Muscle of leg (tissue), 11 donors: ENCODE results near the gene SLC27A6. TPM values are rescaled to one million over a fixed set of nuclear protein-coding genes. Genes with fewer than 3 reads are reported as not detected.

Experiments used
- DNase-seq: peaks from one replicate; pipeline ENCODE4 v3.0.0; 2013
- H3K27ac ChIP-seq: one replicate; pipeline ENCODE4 v1.5.1; 2013; ENCODE audit warnings: mild to moderate bottlenecking, low read length, control low read depth
- H3K27me3 ChIP-seq: one replicate; pipeline ENCODE4 v1.6.1; 2013; ENCODE audit warnings: low read length; ENCODE audit not compliant: control insufficient read depth, insufficient read depth
- H3K36me3 ChIP-seq: one replicate; pipeline ENCODE4 v1.6.1; 2013; ENCODE audit warnings: low read length; ENCODE audit not compliant: control insufficient read depth, insufficient read depth
- H3K4me1 ChIP-seq: one replicate; pipeline ENCODE4 v1.6.1; 2013; ENCODE audit warnings: low read length; ENCODE audit not compliant: control insufficient read depth, insufficient read depth
- H3K4me3 ChIP-seq: one replicate; pipeline ENCODE4 v1.5.1; 2013; ENCODE audit warnings: low read length, control low read depth
- H3K9me3 ChIP-seq: replicated peaks from 2 replicates; pipeline ENCODE4 v1.6.1; 2013; ENCODE audit warnings: low read depth, low read length; ENCODE audit not compliant: control insufficient read depth
- WGBS: methylation state at CpG from one replicate; pipeline ENCODE4 v1.1.5; 2013; ENCODE audit warnings: missing lambda C conversion rate; ENCODE audit not compliant: insufficient coverage; 5-methylcytosine and 5-hydroxymethylcytosine counted together
- polyA plus RNA-seq, 8 donors: library from polyadenylated mRNA; unstranded; fragments of 120-200 nt; gene quantifications; one replicate each; pipeline versions ENCODE4 v1.2.1 to v1.2.3, GENCODE V29; 2013; ENCODE audit warnings: inconsistent platforms in 1 of 8, low replicate concordance in 1 of 8; ENCODE audit not compliant: insufficient read length in 8 of 8, insufficient read depth in 1 of 8
- total RNA-seq: library from RNA; stranded (reverse); fragments of 120-200 nt; gene quantifications from one replicate; pipeline ENCODE4 v1.2.4, GENCODE V29; 2013

The SLC27A6 gene
- total and polyA plus RNA-seq, 9 donors: 0.64 to 1.9 (median 1.00) TPM

DNA sequence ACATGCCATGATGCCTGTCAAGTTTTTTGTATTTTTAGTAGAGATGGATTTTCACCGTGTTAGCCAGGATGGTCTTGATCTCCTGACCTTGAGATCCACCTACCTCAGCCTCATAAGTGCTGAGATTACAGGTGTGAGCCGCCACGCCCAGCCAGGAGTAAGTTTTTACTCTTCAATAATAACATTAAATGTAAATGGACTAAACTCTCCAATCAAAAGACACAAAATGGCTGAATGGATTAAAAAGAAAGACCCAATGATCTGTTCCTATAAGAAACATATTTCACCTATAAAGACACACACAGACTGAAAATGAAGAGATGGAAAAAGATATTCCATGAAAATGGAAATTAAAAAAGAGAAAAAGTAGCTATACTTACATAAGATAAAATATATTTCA lies 92.0 kb downstream of the SLC27A6 start:
- Histone ChIP-seq H3K27me3 (no peaks in the 10 kb centered on the region), H3K27ac (no peak overlapping the region), H3K36me3 (no peaks in the 10 kb centered on the region), H3K4me3 (no peak overlapping the region), H3K4me1 (no peaks in the 10 kb centered on the region), H3K9me3 (no peaks in the 10 kb centered on the region)
- DNase-seq: no peak
- no CpG with 5 or more reads among the region's 3 CpGs for WGBS

DNA sequence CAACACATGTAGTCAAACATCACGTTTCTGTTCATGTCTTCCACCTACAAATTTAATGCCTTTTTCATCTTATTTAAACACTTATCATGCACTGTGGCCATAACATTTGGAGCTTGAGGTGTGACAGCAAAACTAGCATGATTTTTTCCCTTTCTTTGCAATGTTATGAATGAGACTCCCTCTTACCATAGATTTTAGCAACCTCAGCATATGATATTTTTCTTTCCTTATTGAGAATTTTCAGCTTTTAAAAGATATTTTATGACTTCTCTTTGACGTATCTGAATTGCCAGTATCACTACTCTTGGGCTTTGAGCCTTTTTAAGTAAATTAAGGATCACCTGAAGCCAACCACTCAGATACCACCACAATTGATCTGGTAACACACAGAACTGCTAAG lies 96.6 kb downstream of the SLC27A6 start:
- no peaks in the 10 kb centered on the region for H3K9me3 ChIP-seq
- 40% methylated on average over 1 of the region's 2 CpGs for WGBS

DNA sequence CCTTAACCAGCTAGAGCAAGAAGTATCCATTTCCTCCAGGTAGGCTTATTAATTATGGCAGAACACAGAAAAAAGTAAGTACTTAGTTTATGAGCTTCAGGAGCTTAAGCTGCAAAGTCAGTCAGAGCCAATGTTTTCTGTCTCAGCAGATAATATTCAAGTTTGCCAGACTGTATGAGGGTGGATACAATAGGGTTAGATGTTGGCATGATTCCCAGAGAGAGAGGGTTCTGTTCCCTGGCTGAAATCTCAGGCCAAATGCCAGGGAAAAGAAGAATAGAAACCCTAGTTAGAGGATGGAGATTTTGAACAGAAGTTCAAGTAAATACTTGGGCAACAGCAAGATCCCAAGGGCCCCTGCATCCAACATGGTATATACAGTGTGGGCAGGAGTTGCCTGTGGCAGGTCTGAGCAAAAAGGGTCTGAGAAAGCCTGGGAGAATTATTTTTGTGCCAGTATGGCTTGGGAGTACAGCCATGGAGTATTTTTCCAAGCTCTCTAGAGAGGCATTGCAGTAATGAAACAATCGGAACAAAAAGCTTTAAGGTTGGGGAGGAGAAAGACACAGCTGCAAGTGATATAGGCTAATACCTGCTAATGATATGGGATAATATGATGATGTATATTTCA lies 98.3 kb downstream of the SLC27A6 start:
- Histone ChIP-seq H3K9me3 (no peaks in the 10 kb centered on the region), H3K4me3 (no peak overlapping the region), H3K4me1 (peaks cover 6% of the 10 kb centered on the region), H3K27ac (no peak overlapping the region), H3K36me3 (no peaks in the 10 kb centered on the region), H3K27me3 (no peaks in the 10 kb centered on the region)
- DNase-seq: peak; percentile 70
- WGBS: 33% methylated on average over 1 of the region's 1 CpG

More for the DNA sequence above, 96.6 kb downstream of the SLC27A6 start:
- Histone ChIP-seq H3K27me3 (no peaks in the 10 kb centered on the region), H3K4me3 (no peak overlapping the region), H3K4me1 (peaks cover 6% of the 10 kb centered on the region), H3K27ac (no peak overlapping the region), H3K36me3 (no peaks in the 10 kb centered on the region)
- DNase-seq: no peak

DNA sequence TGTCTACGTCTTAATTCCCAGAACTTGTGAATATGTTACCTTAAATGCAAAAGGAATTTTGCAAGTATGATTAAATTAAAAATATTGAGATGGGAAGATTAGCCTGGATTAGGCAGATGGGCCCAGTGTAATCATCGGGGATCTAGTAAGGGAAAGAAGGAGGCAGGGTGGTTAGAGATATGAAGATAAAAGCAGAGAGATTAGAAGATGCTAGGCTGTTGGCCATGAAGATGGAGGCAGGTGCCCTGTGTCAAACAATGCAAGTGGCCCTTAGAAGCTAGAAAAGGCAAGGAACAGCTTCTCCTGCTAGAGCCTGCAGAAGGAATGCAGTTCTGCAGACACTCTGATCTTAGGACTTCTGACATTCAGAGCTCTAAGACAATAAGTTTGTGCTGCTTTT lies 100.4 kb downstream of the SLC27A6 start:
- 94% methylated on average over 2 of the region's 2 CpGs for WGBS
- H3K27me3 ChIP-seq: no peaks in the 10 kb centered on the region

DNA sequence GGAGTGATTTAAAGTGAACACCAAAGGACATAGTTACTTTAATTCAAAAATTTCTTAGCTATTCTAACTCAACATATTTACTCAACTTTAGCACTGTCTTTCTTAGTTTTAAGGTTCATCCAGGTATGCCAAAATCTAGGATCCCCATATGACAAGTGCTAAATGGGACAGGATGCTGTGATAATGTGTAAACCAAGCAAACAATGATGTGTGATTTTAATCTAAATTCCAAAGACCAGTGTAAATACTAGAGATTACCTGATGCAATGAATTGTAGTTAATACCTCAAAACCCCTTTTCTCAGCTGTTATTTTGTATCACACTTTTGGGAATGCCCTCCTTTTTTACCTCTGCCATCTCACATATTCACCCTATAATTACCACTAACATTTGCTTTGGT lies 102.5 kb downstream of the SLC27A6 start:
- no peak overlapping the region for H3K27ac ChIP-seq
- H3K9me3 ChIP-seq: no peaks in the 10 kb centered on the region
- H3K27me3 ChIP-seq: no peaks in the 10 kb centered on the region
- H3K4me3 ChIP-seq: no peak overlapping the region
- DNase-seq: no peak
- peaks cover 6% of the 10 kb centered on the region for H3K4me1 ChIP-seq
- H3K36me3 ChIP-seq: no peaks in the 10 kb centered on the region

More for the DNA sequence above, 100.4 kb downstream of the SLC27A6 start:
- H3K9me3 ChIP-seq: no peaks in the 10 kb centered on the region
- no peak overlapping the region for H3K4me3 ChIP-seq
- peaks cover 6% of the 10 kb centered on the region for H3K4me1 ChIP-seq
- DNase-seq: no peak
- H3K27ac ChIP-seq: no peak overlapping the region
- no peaks in the 10 kb centered on the region for H3K36me3 ChIP-seq

DNA sequence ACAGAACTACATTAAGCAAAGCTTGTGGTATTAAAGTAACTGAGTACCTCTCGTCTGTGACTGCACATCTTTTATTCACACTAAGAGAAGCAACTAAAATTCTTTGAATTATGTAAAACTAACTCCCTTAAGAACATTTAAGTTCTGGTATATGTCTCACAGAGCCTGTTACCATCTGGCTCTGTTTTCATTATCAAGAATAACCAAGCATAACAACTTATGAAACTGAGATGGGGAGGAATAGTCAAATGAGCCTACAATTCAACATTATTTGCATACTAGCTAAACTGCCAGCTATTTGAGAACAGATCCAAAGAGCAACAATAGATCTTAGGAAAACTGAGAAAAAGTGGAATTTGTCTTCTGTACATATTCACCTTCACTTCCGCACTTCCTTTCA lies 104.0 kb downstream of the SLC27A6 start:
- no peak overlapping the region for H3K4me3 ChIP-seq
- H3K27ac ChIP-seq: no peak overlapping the region
- H3K36me3 ChIP-seq: no peaks in the 10 kb centered on the region
- no peaks in the 10 kb centered on the region for H3K27me3 ChIP-seq
- H3K4me1 ChIP-seq: no peaks in the 10 kb centered on the region
- no CpG with 5 or more reads among the region's 2 CpGs for WGBS
- H3K9me3 ChIP-seq: no peaks in the 10 kb centered on the region
- DNase-seq: no peak

DNA sequence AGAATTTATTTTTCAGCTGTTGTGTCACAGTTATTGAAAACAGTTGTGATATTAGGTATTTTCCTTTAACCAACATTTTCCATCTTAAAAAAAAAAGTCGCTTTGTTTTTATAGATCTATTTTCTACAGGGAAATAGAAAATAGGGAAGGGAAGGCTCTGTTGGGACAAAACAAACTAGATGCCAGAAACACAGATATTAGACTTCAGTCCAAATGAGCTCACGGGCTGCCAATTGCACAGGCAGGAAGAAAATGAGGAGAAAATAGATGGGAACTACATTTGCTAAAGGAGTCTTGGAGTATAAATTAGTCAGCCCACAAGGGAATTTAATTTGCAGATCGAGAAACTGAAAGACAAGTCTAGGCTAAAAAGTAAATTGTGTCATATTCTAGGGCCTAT lies 107.8 kb downstream of the SLC27A6 start:
- DNase-seq: peak; percentile 86
- no peaks in the 10 kb centered on the region for H3K4me1 ChIP-seq

DNA sequence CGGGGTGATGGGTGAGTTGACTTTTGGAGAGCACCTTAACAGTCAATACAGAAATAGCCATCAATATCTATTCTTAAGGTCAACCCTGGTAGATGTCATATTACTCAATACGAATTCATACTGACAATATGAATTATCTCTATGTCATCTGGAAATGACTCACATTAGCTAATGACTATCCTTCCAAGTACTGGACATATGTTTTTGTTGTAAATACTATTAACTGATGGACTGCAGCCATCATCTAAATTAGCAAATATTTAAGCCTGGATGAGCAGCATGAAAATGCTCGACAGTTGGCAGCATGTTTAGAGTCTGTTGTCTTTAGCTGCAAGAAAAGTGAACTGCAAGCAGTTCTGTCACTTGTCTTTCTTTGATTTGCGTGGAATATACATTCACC lies 109.6 kb downstream of the SLC27A6 start:
- no CpG with 5 or more reads among the region's 4 CpGs for WGBS
- Histone ChIP-seq H3K27ac (no peak overlapping the region), H3K36me3 (no peaks in the 10 kb centered on the region), H3K9me3 (no peaks in the 10 kb centered on the region), H3K4me3 (no peak overlapping the region), H3K4me1 (no peaks in the 10 kb centered on the region), H3K27me3 (no peaks in the 10 kb centered on the region)
- DNase-seq: peak; percentile 88

More for the DNA sequence above, 107.8 kb downstream of the SLC27A6 start:
- no peaks in the 10 kb centered on the region for H3K36me3 ChIP-seq
- WGBS: no CpG with 5 or more reads among the region's 3 CpGs
- no peaks in the 10 kb centered on the region for H3K27me3 ChIP-seq
- H3K27ac ChIP-seq: no peak overlapping the region
- no peaks in the 10 kb centered on the region for H3K9me3 ChIP-seq
- no peak overlapping the region for H3K4me3 ChIP-seq

DNA sequence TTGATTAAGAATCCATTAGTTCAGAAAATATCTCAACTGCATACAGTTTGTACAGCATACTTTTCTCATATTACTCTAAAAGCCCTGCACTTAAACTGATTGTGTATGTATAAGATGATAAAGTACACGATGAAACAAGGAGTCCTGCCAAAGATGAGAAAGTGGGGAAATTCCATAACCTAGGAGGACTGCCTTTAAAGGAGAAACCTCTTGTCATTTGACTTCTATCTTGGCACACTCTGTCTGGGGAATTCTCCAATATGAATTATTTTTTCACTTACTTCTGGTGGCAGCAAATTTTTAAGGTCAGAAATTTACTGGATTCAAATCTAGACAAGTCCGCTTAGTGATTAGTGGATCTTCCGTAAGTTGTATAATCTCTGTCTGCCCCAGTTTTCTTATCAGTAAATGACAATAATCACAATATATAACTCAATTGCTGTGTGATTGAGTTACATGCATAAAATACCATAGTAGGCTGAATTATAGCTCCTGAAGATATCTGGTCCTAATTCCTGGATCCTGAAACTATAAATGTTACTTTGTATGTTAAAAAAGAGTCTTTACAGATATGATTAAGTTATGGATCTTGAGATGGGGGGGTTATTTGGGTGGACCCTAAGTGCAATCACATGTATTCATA lies 112.3 kb downstream of the SLC27A6 start:
- Histone ChIP-seq H3K4me1 (no peaks in the 10 kb centered on the region), H3K4me3 (no peak overlapping the region), H3K27me3 (no peaks in the 10 kb centered on the region), H3K9me3 (no peaks in the 10 kb centered on the region), H3K36me3 (no peaks in the 10 kb centered on the region), H3K27ac (no peak overlapping the region)
- peak; percentile 21 for DNase-seq
- WGBS: no CpG with 5 or more reads among the region's 3 CpGs

DNA sequence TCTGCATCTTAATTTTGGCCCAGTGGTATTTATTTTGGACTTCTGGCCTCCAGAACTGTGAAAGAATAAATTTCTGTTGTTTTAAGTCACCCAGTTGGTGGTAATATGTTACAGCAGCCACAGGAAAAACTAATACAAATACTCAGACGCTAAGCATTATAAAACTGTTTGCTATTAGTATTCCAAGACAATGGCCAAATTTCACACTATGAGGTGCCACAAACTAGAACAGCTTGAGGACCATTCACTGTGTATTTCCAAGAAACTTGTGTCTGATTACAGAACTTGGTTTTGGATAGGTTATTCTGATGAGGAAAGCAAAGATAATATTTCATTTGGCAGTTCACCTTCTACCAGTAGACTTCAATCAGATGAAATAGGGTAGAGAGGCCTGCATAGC lies 113.0 kb downstream of the SLC27A6 start:
- no CpG with 5 or more reads among the region's 1 CpG for WGBS
- no peaks in the 10 kb centered on the region for H3K4me1 ChIP-seq
- no peaks in the 10 kb centered on the region for H3K9me3 ChIP-seq
- H3K27me3 ChIP-seq: no peaks in the 10 kb centered on the region
- no peak overlapping the region for H3K27ac ChIP-seq
- DNase-seq: no peak
- H3K4me3 ChIP-seq: no peak overlapping the region
- H3K36me3 ChIP-seq: no peaks in the 10 kb centered on the region
